Keratinocyte (primary cell): ENCODE results near the gene PRELID1.

Experiments
- CTCF ChIP-seq, 3 experiments: IDR thresholded peaks in 1 of 3; conservative IDR thresholded peaks in 1 of 3; optimal IDR thresholded peaks in 1 of 3; 2 replicates in 2 of 3; 3 replicates in 1 of 3; pipeline versions ENCODE3 to v1.5.1; 2011; ENCODE audit warnings: low read length in 3 of 3, mild to moderate bottlenecking in 3 of 3, moderate library complexity in 2 of 3, control low read depth in 1 of 3, inconsistent platforms in 1 of 3; ENCODE audit not compliant: insufficient read depth in 2 of 3; ENCODE audit errors: extremely low read depth in 1 of 3
- EZH2 ChIP-seq: IDR thresholded peaks from one replicate; pipeline ENCODE4 v1.6.1; 2012; ENCODE audit warnings: inconsistent platforms, mild to moderate bottlenecking, low read length, moderate library complexity

DNA sequence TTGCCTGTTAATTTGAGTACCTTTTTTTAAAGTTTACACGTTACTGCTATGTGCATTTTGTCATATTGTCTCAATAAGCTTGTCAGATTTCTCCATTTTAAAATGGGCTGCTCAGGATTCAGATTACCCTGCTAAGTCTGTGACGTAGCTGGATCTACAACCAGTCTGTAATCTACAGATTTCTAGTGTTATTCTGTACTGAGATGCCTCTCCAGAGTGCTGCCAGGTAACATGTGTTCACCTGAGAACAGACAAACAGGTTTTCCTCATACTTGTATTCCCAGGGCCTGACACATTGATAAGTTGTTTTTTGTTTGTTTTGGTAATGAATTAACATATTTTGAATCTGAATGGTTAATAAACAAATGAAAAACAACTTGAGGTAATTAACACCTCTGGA is 15.4 kb upstream of the PRELID1 start:
- TF ChIP-seq CTCF (optimal IDR thresholded peaks at IDR 0.05 in 1 of 3, IDR thresholded peaks at IDR 0.05 in 1 of 3, conservative IDR thresholded peaks at IDR 0.05 in 1 of 3; ENCODE audit: extremely low read depth in 1 of 3, insufficient read depth in 2 of 3, low read length in 3 of 3) (no peak), EZH2 (no peak)
